NCI-H2196 (cell line): ENCODE results near the gene THPO.

Source experiments
- DNase-seq: peaks from one replicate; lab custom pipeline; 2025; ENCODE audit not compliant: unreplicated experiment; lab: John Stamatoyannopoulos, UW

Gene THPO

DNA sequence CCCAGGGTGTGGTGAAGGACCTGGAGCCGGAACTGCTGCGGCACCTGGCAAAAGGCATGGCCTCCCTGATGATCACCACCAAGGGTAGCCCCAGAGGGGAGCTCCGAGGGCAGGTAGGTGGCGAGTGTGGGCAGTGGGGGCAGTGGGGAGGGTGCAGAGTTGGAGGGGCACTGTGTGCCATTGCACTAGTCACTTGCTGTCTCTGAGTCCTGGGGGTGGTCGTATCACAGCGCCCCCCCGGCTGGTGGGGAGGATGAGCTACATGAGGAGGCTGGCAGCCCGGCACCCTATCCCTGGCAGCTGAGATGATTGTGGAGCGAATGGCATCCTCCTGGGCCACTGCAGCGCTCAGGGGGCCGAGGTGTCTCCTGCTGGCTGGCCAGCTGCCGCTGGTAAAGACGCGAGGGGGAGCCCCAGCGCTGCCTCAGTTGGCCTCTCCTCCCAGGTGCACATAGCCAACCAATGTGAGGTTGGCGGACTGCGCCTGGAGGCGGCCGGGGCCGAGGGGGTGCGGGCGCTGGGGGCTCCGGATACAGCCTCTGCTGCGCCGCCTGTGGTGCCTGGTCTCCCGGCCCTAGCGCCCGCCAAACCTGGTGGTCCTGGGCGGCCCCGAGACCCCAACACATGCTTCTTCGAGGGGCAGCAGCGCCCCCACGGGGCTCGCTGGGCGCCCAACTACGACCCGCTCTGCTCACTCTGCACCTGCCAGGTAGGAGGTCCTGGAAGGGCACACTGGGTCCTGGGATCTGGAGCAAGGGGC, 8.2 kb upstream of the THPO start:
- DNase-seq: no peak

DNA sequence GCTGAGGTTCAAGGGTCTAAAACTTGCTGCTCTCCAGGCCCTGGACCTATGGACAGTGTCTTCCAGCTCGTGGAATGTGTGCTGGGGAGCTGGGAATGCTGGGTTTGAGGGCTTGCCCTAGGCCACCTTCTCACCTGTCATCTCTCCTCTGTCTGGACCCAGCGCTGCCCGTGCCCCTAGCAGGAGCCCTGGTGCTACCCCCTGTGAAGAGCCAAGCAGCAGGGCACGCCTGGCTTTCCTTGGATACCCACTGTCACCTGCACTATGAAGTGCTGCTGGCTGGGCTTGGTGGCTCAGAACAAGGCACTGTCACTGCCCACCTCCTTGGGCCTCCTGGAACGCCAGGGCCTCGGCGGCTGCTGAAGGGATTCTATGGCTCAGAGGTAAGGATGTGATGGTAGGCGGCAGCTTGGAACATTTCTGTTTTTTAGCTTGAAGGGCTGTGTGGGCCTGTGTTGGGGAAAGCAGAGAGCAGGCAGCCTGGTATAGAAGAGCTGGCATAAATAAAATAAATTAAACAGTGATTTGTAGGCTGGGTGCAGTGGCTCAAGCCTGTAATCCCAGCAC, 6.9 kb upstream of the THPO start:
- DNase-seq: no peak

DNA sequence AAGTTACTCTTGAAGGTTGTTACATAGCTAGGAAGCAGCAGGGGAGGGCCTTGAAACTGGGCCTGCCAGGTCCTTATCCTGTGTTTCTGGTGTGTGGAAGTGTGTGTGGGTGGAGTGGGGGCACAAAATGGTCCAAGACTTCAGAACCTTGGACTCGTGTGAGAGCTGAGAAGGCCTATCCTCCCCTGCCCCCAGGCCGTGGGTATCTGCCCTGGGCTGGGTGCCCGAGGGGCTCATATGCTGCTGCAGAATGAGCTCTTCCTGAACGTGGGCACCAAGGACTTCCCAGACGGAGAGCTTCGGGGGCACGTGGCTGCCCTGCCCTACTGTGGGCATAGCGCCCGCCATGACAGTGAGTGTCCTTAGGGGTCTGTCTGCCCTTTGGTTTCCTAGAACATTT, 6.3 kb upstream of the THPO start:
- no peak for DNase-seq

DNA sequence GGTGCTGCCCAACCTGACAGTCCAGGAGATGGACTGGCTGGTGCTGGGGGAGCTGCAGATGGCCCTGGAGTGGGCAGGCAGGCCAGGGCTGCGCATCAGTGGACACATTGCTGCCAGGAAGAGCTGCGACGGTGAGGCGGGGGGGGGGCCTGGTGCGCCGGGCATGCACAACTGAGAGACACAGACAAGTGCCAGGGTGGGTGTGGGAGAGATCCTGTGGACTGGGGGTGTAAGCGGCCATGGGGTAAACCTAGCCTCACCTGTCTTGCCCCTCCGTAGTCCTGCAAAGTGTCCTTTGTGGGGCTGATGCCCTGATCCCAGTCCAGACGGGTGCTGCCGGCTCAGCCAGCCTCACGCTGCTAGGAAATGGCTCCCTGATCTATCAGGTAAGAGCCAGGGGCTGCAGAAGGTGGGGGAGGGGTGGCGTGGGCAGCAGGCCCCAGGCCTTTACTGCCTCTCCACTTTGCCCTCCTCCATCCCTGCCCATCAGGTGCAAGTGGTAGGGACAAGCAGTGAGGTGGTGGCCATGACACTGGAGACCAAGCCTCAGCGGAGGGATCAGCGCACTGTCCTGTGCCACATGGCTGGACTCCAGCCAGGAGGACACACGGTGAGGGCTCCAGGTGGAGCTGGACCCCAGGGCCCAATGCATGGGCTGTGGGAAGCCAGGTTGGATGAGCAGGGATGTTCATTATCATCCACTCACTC, 5.2 kb upstream of the THPO start:
- DNase-seq: no peak

- DNase-seq: no peak
Measured at GRCh38 chr3:184382326-184383032, 4.5 kb upstream of the THPO start.

- DNase-seq: no peak
Measured at GRCh38 chr3:184381261-184382224, 3.5 kb upstream of the THPO start.

- no peak for DNase-seq
Measured at GRCh38 chr3:184380627-184381260, 2.7 kb upstream of the THPO start.

- DNase-seq: peak; percentile 74
Measured at GRCh38 chr3:184380185-184380626, 2.2 kb upstream of the THPO start.

- DNase-seq: no peak
Measured at GRCh38 chr3:184379358-184380184, 1.6 kb upstream of the THPO start, which contains the start of gene CHRD. CHRD (plus strand) TSS chr3:184380054; CDS start chr3:184380319, 265 bp downstream.

- no peak for DNase-seq
Measured at GRCh38 chr3:184378651-184379357, 797 bp upstream of the THPO start.

DNA sequence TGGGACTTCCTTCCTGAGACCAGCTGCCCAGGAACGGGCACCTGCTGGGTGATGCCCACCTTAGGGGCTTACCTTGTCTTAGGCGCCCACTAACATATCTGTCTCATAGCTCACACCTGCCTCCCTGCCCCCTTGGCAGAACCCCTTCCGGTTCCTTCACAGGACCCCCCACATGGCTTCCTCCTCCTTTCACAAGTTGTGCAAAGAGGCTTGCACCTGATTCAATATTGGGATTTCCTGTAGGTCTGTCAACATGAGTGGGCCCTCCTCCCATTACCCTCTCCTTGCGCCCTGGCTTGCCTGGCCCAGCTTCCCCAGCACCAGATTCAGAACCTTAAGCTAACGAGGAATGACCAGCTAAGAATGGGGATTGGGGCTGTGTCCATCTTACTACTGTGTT, 633 bp downstream of the THPO start:
- peak; percentile 78 for DNase-seq

DNA sequence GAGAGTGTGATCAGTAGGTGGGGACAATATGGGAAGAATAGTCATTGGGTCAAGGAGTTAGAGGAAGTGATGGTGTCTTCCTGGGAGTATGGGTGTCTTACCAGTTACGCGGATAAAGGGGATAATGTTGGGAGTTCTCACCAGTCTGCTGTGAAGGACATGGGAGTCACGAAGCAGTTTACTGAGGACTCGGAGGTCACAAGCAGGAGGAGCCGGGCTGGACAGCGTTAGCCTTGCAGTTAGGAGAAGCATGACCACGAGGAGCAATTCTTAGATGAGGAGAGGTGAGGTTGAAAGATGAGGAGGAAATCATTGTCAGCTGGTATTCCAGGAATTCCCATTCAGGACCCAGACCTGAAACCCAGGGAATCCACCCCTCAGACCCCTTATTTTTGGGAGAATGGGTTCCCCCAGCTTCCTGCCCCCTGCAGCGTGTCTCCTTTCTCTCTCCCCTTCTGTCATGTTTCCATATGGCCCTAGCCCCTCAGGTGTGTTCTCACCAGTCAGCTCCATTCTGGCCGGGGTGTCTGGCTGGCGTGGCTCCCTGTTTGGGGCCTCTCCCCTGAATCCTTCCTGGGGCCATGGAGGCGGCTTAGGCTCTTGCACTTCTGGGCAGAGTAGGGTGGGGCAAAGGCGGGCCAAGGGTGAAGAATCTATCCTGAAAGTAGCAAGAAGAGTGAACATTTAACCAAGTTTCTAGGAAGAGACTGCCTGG, 2.1 kb downstream of the THPO start:
- no peak for DNase-seq

- DNase-seq: no peak
Measured at GRCh38 chr3:184373422-184373821, 4.6 kb downstream of the THPO start.

GRCh38 chr3:184372911-184373310, 5.1 kb downstream of the THPO start:
- DNase-seq: no peak

GRCh38 chr3:184372296-184372821, 5.6 kb downstream of the THPO start:
- no peak for DNase-seq

DNA sequence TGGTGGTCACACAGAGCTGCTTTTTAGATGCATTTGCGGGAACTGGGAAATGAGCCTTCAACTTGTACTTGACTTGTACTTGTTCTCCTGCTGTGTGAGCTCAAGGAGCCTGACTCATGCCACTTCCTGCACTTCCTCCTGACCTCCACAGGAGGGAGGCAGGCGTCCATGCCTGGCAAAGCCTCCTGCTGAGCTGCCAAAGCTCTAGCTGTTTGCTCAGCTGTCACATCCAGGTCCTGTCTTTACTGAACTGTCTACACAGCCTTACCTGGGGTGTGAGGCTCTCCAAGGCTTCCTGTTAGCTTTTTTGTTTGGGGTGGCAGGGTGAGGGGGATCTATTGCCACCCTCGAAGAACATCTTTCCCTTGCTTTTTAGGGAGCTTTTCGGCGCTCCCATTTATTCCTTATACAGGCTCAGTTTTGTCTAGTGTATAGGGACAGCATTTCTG, 6.4 kb downstream of the THPO start:
- peak; percentile 100 for DNase-seq

DNA sequence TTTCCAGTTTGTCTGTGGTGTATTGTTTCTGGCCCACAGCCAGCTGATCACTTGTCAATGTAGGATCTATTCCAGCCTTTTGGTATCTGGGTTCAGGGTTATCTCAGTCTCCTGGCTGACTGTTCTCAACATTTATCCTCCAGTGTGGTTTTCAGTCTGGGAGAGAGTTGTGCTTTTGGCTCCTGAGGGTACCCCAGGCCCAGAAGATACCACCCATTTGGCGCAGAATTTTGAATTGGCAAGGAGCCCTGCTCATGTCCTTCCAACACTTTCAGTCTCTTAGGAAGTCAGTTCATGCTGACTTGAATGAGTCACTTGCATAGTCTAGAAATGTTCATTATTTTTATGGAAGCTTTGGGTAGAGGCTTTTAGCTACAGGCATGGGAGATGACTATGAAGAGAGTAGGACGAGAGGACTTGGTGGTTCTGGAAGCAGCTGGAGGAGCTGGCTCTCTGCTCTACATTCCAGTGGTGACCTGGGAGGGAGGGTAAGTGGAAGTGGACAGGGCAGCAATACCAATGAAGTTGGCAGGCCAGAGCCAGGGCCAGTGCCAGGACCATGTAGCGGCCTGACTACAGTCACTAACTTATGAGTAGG, 9.3 kb downstream of the THPO start:
- DNase-seq: peak; percentile 36
